GM15510 (cell line): ENCODE measurements around the gene PTPRM.

Experiments used
- POLR2A ChIP-seq: IDR thresholded peaks from 3 replicates; pipeline ENCODE4 v1.6.1; 2011; ENCODE audit warnings: borderline replicate concordance; ENCODE audit not compliant: insufficient read length; ENCODE audit errors: extremely low read depth

The PTPRM gene

GRCh38 chr18:7726522-7726921 is 159.4 kb downstream of the PTPRM start:
- no peak for TF ChIP-seq POLR2A

DNA sequence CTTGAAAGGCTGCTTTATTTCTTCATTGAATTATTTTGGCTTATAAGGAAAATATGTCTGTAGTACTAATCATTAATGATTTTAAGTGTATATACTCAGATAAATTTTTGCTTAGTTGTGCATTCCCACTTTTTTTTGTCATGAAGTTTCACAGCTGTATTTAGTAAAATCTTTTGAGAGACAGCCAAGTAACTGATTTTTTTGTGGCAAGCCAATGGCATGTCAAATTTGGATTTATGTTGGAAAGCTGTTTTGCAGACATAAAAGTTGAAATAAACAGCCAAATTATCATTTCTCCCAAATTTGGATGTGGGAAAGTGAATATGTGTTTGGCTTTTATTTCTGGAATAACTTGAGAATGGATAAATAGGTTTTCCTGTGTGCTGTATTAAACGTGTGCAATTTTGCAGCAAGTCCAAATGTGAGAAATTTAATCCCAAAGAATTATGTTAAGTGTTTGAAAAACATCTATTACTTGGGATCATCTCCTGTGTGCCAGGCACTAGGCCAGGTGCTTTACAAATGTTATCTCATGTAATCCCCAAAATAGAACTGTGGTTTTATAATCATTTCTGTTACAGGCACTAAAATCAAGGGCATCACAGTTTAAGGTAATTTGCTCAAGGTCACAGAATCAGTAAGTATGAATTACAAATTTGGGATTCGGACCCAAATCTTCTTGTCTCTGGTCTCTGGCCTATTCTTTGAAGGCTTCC is 160.4 kb downstream of the PTPRM start:
- TF ChIP-seq POLR2A, result no peak

DNA sequence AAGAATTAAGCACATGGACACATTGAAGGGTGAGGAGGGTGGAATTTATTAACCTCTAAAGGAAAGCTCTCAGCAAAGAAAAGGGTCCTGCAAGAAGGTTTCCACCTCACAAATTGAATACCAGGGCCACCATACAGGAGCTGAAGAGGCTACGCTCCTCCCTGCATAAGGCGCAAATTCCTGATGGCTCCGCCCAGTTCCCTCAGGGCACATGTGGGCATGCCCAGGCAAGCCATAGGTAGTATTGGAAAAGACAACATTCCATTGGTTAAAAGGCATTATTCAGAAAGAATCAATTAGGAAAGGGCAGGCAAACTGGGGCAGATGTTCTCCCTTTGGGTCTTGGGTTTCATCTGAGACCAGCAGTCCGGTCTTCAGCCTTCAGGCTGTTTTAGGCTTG is 161.2 kb downstream of the PTPRM start:
- TF ChIP-seq POLR2A, result no peak

- TF ChIP-seq POLR2A, result no peak
These were observed 162.8 kb downstream of the PTPRM start for GRCh38 chr18:7729868-7730267.

DNA sequence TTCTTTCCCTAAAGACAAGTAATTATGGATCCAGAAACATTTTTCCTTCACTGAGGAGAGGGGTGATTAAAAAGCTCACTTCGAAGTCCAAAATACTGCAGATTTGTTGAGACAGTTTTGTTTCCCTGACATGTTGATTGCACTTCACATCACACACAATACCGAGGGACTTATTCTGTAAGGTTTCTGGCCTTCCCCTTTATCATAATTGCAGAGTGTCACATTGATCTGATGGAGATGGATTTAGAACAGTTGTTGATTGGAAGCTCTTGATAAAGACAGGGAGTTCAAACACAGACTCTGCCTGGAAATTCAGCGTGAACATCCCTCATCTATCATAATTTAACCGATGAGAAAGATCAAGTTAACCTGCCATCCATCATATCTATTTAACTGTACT is 163.6 kb downstream of the PTPRM start:
- TF ChIP-seq POLR2A, result no peak

GRCh38 chr18:7733642-7734041 is 166.5 kb downstream of the PTPRM start:
- TF ChIP-seq POLR2A, result no peak

DNA sequence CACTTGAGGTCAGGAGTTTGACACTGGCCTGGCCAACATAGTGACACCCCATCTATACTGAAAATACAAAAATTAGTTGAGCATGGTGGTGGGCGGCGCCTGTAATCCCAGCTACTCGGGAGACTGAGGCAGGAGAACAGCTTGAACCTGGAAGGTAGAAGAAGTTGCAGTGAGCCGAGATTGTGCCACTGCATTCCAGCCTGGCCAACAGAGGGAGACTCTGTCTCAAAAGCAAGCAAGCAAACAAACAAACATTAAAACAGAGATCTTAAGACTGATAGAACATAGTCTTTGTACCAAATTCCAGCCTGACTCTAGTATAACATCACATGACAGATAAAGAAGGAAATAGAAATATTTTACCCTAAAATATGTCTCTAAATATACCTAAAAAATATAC is 168.1 kb downstream of the PTPRM start:
- no peak for TF ChIP-seq POLR2A

- TF ChIP-seq POLR2A, result no peak
These were observed 168.6 kb downstream of the PTPRM start for GRCh38 chr18:7735626-7736175.

DNA sequence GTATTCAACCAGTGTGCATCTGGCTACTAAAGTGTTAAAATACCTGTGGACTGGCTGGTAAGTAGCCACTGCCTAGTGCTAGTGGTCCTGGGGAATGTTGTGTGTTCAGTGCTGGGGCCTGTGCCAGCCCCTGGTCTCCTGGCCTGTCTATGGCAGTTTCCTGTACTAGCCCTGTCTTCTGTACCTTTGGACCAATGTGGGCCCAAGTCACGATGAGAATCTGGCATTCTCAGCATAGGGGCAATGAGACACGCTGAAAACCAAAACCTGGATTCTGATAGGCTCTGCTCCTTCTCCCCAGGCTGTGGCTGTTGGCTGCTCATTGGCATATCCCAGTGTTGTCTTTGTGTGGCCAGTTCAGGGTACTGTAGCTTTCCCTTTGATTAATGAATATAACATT is 170.4 kb downstream of the PTPRM start:
- TF ChIP-seq POLR2A, result no peak

- no peak for TF ChIP-seq POLR2A
These were observed 173.7 kb downstream of the PTPRM start for GRCh38 chr18:7740821-7741220.

DNA sequence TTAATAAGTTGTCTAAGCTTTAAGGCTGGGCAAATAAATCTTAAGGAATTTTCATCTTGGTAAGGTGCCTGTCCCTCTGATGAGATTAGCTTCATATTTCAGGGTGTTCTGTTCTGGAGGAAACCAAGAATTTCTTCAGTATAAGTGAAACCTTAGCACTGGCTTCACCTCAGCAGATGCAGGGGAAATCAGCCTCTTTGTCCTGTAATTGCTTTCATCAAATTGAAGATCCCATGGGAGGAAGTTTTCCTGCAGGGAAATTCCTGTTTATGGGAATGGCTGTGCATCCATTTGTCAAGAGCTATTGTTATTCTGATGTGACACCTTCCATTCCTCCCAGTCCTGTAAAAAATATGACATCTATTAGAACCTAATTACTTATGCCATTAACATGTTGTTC is 174.5 kb downstream of the PTPRM start:
- TF ChIP-seq POLR2A, result no peak

GRCh38 chr18:7742224-7742623 is 175.1 kb downstream of the PTPRM start:
- TF ChIP-seq POLR2A, result no peak

DNA sequence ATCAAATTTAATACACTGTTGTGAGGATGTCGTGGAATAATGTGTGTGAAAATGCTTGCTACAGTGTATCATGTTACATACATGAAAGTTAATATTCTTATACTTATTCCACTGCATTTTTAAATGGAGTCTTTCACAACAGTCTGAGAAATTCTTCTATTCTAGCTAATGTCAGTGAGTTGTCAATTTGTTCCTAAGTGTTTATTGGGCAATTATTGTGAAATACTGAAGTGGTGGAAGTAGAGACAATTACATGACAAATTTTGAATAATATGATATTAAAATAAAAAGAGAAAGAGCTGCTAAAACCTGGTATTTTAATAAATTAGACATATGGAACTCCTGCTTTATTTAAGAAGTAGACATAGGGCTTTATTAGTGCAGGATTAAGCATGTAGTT is 176.1 kb downstream of the PTPRM start:
- no peak for TF ChIP-seq POLR2A

DNA sequence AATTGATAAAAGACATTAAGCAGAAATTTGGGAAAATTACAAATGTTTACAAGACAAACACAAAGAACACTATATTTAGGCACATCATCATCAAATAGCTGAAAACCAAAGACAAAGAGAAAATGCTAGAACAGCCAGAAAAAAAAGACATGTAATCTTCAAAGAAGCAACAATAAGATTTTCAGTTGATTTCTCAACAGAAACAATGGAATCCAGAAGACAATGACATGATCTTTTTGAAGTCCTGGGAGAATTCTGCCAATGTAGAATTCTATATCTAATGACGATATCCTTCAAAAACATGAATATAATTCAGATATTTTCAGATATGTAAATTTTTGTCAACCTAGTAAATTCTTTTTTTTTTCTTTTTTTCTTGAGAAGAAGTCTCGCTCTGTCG is 179.0 kb downstream of the PTPRM start:
- TF ChIP-seq POLR2A, result no peak

DNA sequence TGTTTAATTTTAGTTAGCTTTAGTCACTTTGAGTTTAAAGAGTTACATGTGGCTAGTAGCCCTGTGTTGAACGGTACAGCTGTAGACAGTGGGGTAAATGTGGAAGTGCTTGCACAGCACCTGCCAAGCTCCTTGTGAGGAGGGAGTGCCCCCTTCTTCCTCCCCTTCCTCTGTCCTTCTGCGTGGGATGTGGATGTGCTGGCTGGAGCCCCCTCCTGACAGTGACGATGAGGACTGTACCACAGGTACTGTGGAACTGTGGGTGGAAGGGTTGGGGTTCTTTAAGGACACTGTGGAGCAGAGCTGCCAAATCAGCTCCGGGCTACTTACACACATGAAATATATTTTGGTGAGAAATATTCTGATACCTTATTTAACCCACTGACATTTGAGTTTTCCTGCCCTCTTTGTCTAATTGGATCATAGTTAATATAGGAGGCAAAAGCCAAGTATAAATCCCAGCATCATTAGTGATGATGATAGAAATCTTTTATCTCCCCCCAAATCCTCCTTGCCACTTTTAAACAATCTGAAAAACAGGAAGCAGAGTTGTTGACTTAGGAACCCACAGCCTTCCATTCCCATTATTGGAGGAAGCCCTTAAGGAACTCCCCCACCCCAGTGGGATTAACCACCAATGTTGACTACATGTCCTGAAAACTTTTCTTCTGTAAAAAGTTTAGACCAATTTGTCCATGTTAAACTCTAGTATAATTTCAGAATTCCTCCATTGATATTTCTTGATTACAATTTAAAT is 181.3 kb downstream of the PTPRM start:
- no peak for TF ChIP-seq POLR2A

DNA sequence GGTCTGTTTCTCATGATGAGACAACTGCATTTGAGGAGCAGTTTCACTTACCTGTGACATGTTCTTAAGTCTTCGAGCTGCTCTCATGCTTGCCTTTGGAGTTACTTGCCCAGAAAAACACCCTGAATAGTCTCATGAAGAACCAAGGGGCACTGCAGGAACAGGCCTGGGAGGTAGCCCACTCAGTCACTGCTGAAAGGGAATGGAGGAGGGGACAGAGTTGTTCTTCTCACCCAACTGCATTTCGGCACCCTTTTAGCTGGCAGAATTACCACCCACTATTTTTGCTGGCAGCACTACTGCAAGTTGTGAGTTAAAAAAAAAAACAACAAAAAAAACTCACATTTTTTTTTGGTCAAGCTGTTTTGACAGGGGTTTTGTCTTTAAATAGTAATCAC is 181.9 kb downstream of the PTPRM start:
- no peak for TF ChIP-seq POLR2A
